OCI-LY3 (cell line): Measurements from ENCODE around the gene SULT1C4.

Experiments used
- H2AFZ ChIP-seq: fragments of 200-600, 300-600 bp; shearing (Covaris generic); 2 replicates; pipeline ENCODE4 v1.6.0; 2014; ENCODE audit warnings: antibody characterized with exemption, low read depth, low read length
- H3K27ac ChIP-seq: fragments of 200-600, 300-600 bp; sonication (generic); 2 replicates; pipeline ENCODE4 v1.5.1; 2014; ENCODE audit warnings: mild to moderate bottlenecking, low read length, moderate library complexity, mixed read lengths
- H3K27me3 ChIP-seq: fragments of 200-600, 300-600 bp; sonication (generic); 2 replicates; pipeline ENCODE4 v1.6.1; 2014; ENCODE audit warnings: low read depth, low read length, mixed read lengths
- H3K36me3 ChIP-seq: fragments of 200-600, 300-600 bp; sonication (generic); replicated peaks from 2 replicates; pipeline ENCODE3; 2014; ENCODE audit warnings: low read depth, low read length, mixed read lengths
- H3K4me1 ChIP-seq: fragments of 300-600, 200-600 bp; sonication (generic); 2 replicates; pipeline ENCODE4 v1.6.1; 2014; ENCODE audit warnings: low read length, mixed read lengths
- H3K4me2 ChIP-seq: fragments of 200-600, 300-600 bp; sonication (generic); 2 replicates; pipeline ENCODE4 v1.6.1; 2014; ENCODE audit warnings: low read length, mixed read lengths
- H3K4me3 ChIP-seq: fragments of 300-600, 200-600 bp; sonication (generic); 2 replicates; pipeline ENCODE4 v1.5.1; 2014; ENCODE audit warnings: antibody characterized with exemption, mild to moderate bottlenecking, low read length, moderate library complexity
- H3K79me2 ChIP-seq: fragments of 300-600, 200-600 bp; shearing (Covaris generic); 2 replicates; pipeline ENCODE4 v1.6.1; 2014; ENCODE audit warnings: mild to moderate bottlenecking, low read length, mixed read lengths
- H3K9ac ChIP-seq: fragments of 300-600, 200-600 bp; shearing (Covaris generic); 2 replicates; pipeline ENCODE4 v1.6.0; 2014; ENCODE audit warnings: mild to moderate bottlenecking, low read length, moderate library complexity
- H3K9me3 ChIP-seq: fragments of 200-600, 300-600 bp; shearing (Covaris generic); 2 replicates; pipeline ENCODE4 v1.6.1; 2014; ENCODE audit warnings: low read length, mixed read lengths; ENCODE audit not compliant: insufficient read depth
- H4K20me1 ChIP-seq: fragments of 200-600, 300-600 bp; sonication (generic); 2 replicates; pipeline ENCODE4 v1.6.1; 2016; ENCODE audit warnings: low read length, mixed read lengths; ENCODE audit not compliant: insufficient read depth
- CTCF ChIP-seq: fragments of 200-600, 300-600 bp; sonication (generic); IDR thresholded peaks from 2 replicates; pipeline ENCODE4 v1.5.1; 2014; ENCODE audit warnings: antibody characterized with exemption, low read length, low read depth
- EZH2phosphoT487 ChIP-seq: fragments of 200-600 bp; shearing (Covaris generic); IDR thresholded peaks from 2 replicates; pipeline ENCODE4 v1.6.1; 2018; ENCODE audit warnings: antibody characterized with exemption, mixed run types, low read depth

Gene SULT1C4

GRCh38 chr2:108414945-108415344, 37.2 kb downstream of the SULT1C4 start:
- Histone ChIP-seq H3K79me2 (no peaks in the 10 kb centered on the region), H3K27me3 (no peaks in the 10 kb centered on the region), H3K4me3 (no peak overlapping the region), H3K27ac (no peak overlapping the region), H3K36me3 (no peaks in the 10 kb centered on the region), H3K9me3 (no peaks in the 10 kb centered on the region), H2AFZ (no peak overlapping the region), H3K4me1 (no peaks in the 10 kb centered on the region), H3K4me2 (no peak overlapping the region), H3K9ac (no peak overlapping the region), H4K20me1 (no peaks in the 10 kb centered on the region)
- TF ChIP-seq CTCF (no peak), EZH2phosphoT487 (no peak)

DNA sequence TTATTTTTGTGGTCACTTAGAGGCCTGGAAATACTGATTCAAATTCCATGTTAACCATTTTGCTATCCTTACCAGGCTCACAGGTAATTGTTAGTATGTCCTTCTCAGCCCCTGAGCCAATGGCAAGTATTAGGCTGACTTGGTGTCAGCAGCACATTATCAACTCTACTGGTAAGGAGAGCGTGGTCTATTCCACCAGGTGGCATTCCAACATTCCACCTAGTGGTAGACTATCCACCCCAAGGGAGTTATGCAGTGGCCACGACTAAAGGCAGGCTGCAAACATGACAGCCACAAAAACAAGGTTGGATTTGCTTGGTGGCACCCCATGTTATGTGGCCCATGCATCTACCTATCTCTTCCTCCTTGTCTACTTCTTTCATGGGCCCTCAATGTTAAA, 39.5 kb downstream of the SULT1C4 start:
- no peaks in the 10 kb centered on the region for H3K36me3 ChIP-seq

GRCh38 chr2:108418416-108418815, 40.7 kb downstream of the SULT1C4 start:
- H4K20me1 ChIP-seq: no peaks in the 10 kb centered on the region
- H3K36me3 ChIP-seq: no peaks in the 10 kb centered on the region
- H3K4me2 ChIP-seq: no peak overlapping the region
- TF ChIP-seq EZH2phosphoT487 (no peak), CTCF (no peak)
- H3K4me1 ChIP-seq: no peaks in the 10 kb centered on the region
- no peak overlapping the region for H3K4me3 ChIP-seq
- no peaks in the 10 kb centered on the region for H3K9me3 ChIP-seq
- H2AFZ ChIP-seq: no peak overlapping the region
- no peaks in the 10 kb centered on the region for H3K27me3 ChIP-seq
- H3K9ac ChIP-seq: no peak overlapping the region
- H3K27ac ChIP-seq: no peak overlapping the region
- H3K79me2 ChIP-seq: no peaks in the 10 kb centered on the region

More for the DNA sequence above, 39.5 kb downstream of the SULT1C4 start:
- H3K27ac ChIP-seq: no peak overlapping the region
- H3K4me3 ChIP-seq: no peak overlapping the region
- H3K27me3 ChIP-seq: no peaks in the 10 kb centered on the region
- no peaks in the 10 kb centered on the region for H3K79me2 ChIP-seq
- no peaks in the 10 kb centered on the region for H4K20me1 ChIP-seq
- H3K4me2 ChIP-seq: no peak overlapping the region
- H3K9me3 ChIP-seq: no peaks in the 10 kb centered on the region
- H3K4me1 ChIP-seq: no peaks in the 10 kb centered on the region
- TF ChIP-seq CTCF (no peak), EZH2phosphoT487 (no peak)
- no peak overlapping the region for H2AFZ ChIP-seq
- no peak overlapping the region for H3K9ac ChIP-seq

GRCh38 chr2:108423067-108423466, 45.3 kb downstream of the SULT1C4 start:
- Histone ChIP-seq H3K27me3 (no peaks in the 10 kb centered on the region), H3K9me3 (no peaks in the 10 kb centered on the region), H3K36me3 (no peaks in the 10 kb centered on the region), H3K79me2 (no peaks in the 10 kb centered on the region), H2AFZ (no peak overlapping the region), H3K9ac (no peak overlapping the region), H3K27ac (no peak overlapping the region), H3K4me2 (no peak overlapping the region), H3K4me1 (no peaks in the 10 kb centered on the region), H3K4me3 (no peak overlapping the region), H4K20me1 (no peaks in the 10 kb centered on the region)
- TF ChIP-seq CTCF (no peak), EZH2phosphoT487 (no peak)
